Fibroblast of skin of scalp (primary cell): ENCODE measurements around the gene CTRB1. TPM values are rescaled to one million over a fixed set of nuclear protein-coding genes. Genes with fewer than 3 reads are reported as not detected.

ENCODE experiments used
- DNase-seq: peaks from one replicate; pipeline ENCODE4 v3.0.0-alpha.2; 2013
- polyA plus RNA-seq, 2 experiments: library from polyadenylated mRNA; unstranded; fragments of 120-200 nt; gene quantifications; one replicate each; pipeline ENCODE4 v1.2.1, GENCODE V29; 2013; ENCODE audit not compliant: insufficient read length in 2 of 2

CTRB1 gene
- polyA plus RNA-seq (2013, experiment 1 of 2; ENCODE audit: insufficient read length): not detected
- polyA plus RNA-seq (2013, experiment 2 of 2; ENCODE audit: insufficient read length): not detected

- DNase-seq: no peak
Observed at GRCh38 chr16:75218256-75219076, at the start of gene CTRB1. Gene CTRB1 (plus strand): TSS chr16:75218988. CDS start chr16:75219008, 20 bp downstream.

GRCh38 chr16:75169899-75170405, 48.8 kb upstream of the CTRB1 start:
- DNase-seq: no peak

- no peak for DNase-seq
Observed at GRCh38 chr16:75172578-75172977, 46.2 kb upstream of the CTRB1 start.

GRCh38 chr16:75175074-75175473, 43.7 kb upstream of the CTRB1 start:
- DNase-seq: no peak

GRCh38 chr16:75176926-75177325, 41.9 kb upstream of the CTRB1 start:
- no peak for DNase-seq

- no peak for DNase-seq
Observed at GRCh38 chr16:75179208-75179607, 39.6 kb upstream of the CTRB1 start.

- no peak for DNase-seq
Observed at GRCh38 chr16:75181630-75182029, 37.2 kb upstream of the CTRB1 start.

- DNase-seq: no peak
Observed at GRCh38 chr16:75188832-75189477, 29.8 kb upstream of the CTRB1 start.

GRCh38 chr16:75189638-75190245, 29.0 kb upstream of the CTRB1 start:
- DNase-seq: no peak

GRCh38 chr16:75192606-75193264, 26.1 kb upstream of the CTRB1 start:
- no peak for DNase-seq

- no peak for DNase-seq
Observed at GRCh38 chr16:75193265-75193650, 25.5 kb upstream of the CTRB1 start.

GRCh38 chr16:75193730-75194444, 24.9 kb upstream of the CTRB1 start:
- DNase-seq: no peak

- no peak for DNase-seq
Observed at GRCh38 chr16:75195811-75196790, 22.7 kb upstream of the CTRB1 start.

GRCh38 chr16:75196836-75197235, 22.0 kb upstream of the CTRB1 start:
- no peak for DNase-seq

- no peak for DNase-seq
Observed at GRCh38 chr16:75197522-75198134, 21.2 kb upstream of the CTRB1 start.

- DNase-seq: peak; percentile 24
Observed at GRCh38 chr16:75198135-75198600, 20.6 kb upstream of the CTRB1 start.

GRCh38 chr16:75202069-75202590, 16.7 kb upstream of the CTRB1 start:
- no peak for DNase-seq

GRCh38 chr16:75203096-75203495, 15.7 kb upstream of the CTRB1 start:
- no peak for DNase-seq

GRCh38 chr16:75203667-75204409, 14.9 kb upstream of the CTRB1 start:
- DNase-seq: no peak
